Measurements from ENCODE around the gene RALGPS1.
A peak's percentile ranks its signal among the peaks of the same experiment; 100 is the strongest.

Gene RALGPS1

DNA sequence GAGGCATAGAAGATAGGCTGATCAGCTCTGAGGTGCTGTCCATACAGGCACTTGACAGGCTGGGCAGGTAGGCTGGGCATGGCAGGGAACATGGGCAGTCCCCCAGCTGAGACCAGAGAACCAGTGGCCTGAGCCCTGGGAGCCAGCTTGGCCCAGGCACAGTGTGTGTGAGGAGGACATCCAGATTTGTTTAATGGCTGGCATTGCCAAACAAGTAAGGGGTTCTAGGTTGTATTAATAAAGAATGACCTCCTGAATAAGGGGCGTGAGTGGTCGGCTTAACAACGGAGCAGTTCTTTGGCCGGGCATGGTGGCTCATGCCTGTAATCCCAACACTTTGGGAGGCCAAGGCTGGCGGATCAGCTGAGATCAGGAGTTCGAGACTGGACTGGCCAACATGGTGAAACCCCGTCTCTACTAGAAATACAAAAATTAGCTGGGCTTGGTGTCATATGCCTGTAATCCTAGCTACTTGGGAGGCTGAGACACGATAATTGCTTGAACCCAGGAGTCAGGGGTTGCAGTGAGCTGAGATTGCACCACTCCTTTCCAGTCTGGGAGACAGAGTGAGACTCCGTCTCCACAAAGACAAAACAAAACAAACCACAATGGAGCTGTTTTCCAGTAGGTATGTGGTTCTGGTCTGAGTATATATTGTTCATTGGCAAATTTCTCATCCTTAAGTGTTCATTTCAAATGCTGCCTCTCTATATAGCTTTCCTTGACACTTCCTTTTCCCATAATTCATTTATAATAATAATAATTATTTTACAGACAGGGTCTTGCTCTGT, 151.7 kb downstream of the RALGPS1 start:
- DNase-seq (ENCODE audit: low read depth in 1 of 2, low spot score in 1 of 2): no peak
- TF ChIP-seq, protein P1, sequence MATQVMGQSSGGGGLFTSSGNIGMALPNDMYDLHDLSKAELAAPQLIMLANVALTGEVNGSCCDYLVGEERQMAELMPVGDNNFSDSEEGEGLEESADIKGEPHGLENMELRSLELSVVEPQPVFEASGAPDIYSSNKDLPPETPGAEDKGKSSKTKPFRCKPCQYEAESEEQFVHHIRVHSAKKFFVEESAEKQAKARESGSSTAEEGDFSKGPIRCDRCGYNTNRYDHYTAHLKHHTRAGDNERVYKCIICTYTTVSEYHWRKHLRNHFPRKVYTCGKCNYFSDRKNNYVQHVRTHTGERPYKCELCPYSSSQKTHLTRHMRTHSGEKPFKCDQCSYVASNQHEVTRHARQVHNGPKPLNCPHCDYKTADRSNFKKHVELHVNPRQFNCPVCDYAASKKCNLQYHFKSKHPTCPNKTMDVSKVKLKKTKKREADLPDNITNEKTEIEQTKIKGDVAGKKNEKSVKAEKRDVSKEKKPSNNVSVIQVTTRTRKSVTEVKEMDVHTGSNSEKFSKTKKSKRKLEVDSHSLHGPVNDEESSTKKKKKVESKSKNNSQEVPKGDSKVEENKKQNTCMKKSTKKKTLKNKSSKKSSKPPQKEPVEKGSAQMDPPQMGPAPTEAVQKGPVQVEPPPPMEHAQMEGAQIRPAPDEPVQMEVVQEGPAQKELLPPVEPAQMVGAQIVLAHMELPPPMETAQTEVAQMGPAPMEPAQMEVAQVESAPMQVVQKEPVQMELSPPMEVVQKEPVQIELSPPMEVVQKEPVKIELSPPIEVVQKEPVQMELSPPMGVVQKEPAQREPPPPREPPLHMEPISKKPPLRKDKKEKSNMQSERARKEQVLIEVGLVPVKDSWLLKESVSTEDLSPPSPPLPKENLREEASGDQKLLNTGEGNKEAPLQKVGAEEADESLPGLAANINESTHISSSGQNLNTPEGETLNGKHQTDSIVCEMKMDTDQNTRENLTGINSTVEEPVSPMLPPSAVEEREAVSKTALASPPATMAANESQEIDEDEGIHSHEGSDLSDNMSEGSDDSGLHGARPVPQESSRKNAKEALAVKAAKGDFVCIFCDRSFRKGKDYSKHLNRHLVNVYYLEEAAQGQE (IDR thresholded peaks at IDR 0.05; ENCODE audit: insufficient replicate concordance, low read depth): no peak
- TF ChIP-seq POLR2AphosphoS5 (IDR thresholded peaks at IDR 0.05; ENCODE audit: low read depth) (no peak), SPI1 (IDR thresholded peaks at IDR 0.05; ENCODE audit: borderline replicate concordance, low read depth) (no peak), GABPA (IDR thresholded peaks at IDR 0.05; ENCODE audit: low read depth) (no peak)
- TF ChIP-seq, protein P2, sequence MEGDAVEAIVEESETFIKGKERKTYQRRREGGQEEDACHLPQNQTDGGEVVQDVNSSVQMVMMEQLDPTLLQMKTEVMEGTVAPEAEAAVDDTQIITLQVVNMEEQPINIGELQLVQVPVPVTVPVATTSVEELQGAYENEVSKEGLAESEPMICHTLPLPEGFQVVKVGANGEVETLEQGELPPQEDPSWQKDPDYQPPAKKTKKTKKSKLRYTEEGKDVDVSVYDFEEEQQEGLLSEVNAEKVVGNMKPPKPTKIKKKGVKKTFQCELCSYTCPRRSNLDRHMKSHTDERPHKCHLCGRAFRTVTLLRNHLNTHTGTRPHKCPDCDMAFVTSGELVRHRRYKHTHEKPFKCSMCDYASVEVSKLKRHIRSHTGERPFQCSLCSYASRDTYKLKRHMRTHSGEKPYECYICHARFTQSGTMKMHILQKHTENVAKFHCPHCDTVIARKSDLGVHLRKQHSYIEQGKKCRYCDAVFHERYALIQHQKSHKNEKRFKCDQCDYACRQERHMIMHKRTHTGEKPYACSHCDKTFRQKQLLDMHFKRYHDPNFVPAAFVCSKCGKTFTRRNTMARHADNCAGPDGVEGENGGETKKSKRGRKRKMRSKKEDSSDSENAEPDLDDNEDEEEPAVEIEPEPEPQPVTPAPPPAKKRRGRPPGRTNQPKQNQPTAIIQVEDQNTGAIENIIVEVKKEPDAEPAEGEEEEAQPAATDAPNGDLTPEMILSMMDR (IDR thresholded peaks at IDR 0.05; ENCODE audit: insufficient read depth, low read length): no peak
- no peak overlapping the region for H3K4me3 ChIP-seq (replicated peaks; ENCODE audit: insufficient read depth, low read length)
- H3K27ac ChIP-seq (replicated peaks): no peak overlapping the region
- H3K27me3 ChIP-seq (ENCODE audit: insufficient read depth, poor library complexity, severe bottlenecking): no peaks in the 10 kb centered on the region

DNA sequence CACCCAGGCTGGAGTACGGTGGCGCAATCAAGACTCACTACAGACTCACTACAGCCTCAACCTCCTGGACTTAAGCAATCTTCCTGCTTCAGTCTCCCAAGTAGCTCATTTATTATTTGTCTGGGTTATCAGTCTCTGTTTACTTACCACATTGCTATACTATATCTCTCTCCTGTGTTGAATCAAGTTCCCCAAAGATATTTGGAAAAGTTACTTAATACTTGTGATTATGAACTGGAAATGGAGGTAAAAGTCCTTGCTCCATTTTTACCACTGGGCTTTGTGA, 152.2 kb downstream of the RALGPS1 start:
- Histone ChIP-seq H3K27me3 (ENCODE audit: insufficient read depth, poor library complexity, severe bottlenecking) (no peaks in the 10 kb centered on the region), H3K27ac (replicated peaks) (no peak overlapping the region), H3K4me3 (replicated peaks; ENCODE audit: insufficient read depth, low read length) (no peak overlapping the region)
- TF ChIP-seq SPI1 (IDR thresholded peaks at IDR 0.05; ENCODE audit: borderline replicate concordance, low read depth) (no peak), GABPA (IDR thresholded peaks at IDR 0.05; ENCODE audit: low read depth) (no peak)
- TF ChIP-seq, protein P1 (IDR thresholded peaks at IDR 0.05; ENCODE audit: insufficient replicate concordance, low read depth): no peak
- DNase-seq (ENCODE audit: low read depth in 1 of 2, low spot score in 1 of 2): peak in 1 of 2 experiments; percentile 6

DNA sequence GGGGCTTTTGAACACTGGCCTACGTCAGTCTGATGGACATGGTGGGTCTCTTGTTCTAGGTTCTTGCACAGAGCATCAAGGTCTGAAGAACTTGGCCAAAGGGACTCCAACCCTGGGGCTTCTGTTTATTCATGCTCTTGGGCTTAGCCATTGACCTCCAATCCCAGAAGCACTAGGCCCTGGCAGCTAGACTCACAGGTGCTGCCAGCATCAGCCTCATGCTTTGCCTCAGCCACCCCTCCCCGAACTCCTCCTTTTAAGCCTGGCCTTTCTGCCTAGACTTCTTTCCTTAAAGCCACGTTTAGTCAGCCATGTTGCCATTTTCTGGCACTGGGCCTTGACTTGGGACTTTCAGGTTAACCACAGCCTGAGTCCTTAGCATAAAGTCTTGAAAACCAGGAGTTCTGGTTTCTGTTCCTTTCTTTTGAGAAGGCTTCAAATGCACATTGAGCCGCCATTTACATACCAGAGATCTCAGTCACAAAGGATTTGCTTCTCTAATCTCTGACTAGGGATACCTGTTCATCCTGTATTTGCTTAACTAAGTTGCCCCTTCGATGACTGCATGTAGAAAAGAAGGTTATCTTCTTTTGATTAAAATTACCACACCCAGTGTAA, 153.1 kb downstream of the RALGPS1 start:
- TF ChIP-seq POLR2AphosphoS5 (IDR thresholded peaks at IDR 0.05; ENCODE audit: low read depth): no peak
- TF ChIP-seq GABPA (IDR thresholded peaks at IDR 0.05; ENCODE audit: low read depth): no peak
- TF ChIP-seq, protein P2 (IDR thresholded peaks at IDR 0.05; ENCODE audit: insufficient read depth, low read length): no peak
- TF ChIP-seq, protein P1 (IDR thresholded peaks at IDR 0.05; ENCODE audit: insufficient replicate concordance, low read depth): no peak
- no peak for TF ChIP-seq SPI1 (IDR thresholded peaks at IDR 0.05; ENCODE audit: borderline replicate concordance, low read depth)
- Histone ChIP-seq H3K27ac (replicated peaks) (no peak overlapping the region), H3K27me3 (ENCODE audit: insufficient read depth, poor library complexity, severe bottlenecking) (no peaks in the 10 kb centered on the region), H3K4me3 (replicated peaks; ENCODE audit: insufficient read depth, low read length) (no peak overlapping the region)
- no peak for DNase-seq (ENCODE audit: low read depth in 1 of 2, low spot score in 1 of 2)
